Measurements from ENCODE around the gene KRTAP12-2.
"Not testable (repeated sequence)": the region's sequence is repeated elsewhere in the genome, so short reads cannot be mapped to it uniquely, and the experiment has no call there.

KRTAP12-2 gene

DNA sequence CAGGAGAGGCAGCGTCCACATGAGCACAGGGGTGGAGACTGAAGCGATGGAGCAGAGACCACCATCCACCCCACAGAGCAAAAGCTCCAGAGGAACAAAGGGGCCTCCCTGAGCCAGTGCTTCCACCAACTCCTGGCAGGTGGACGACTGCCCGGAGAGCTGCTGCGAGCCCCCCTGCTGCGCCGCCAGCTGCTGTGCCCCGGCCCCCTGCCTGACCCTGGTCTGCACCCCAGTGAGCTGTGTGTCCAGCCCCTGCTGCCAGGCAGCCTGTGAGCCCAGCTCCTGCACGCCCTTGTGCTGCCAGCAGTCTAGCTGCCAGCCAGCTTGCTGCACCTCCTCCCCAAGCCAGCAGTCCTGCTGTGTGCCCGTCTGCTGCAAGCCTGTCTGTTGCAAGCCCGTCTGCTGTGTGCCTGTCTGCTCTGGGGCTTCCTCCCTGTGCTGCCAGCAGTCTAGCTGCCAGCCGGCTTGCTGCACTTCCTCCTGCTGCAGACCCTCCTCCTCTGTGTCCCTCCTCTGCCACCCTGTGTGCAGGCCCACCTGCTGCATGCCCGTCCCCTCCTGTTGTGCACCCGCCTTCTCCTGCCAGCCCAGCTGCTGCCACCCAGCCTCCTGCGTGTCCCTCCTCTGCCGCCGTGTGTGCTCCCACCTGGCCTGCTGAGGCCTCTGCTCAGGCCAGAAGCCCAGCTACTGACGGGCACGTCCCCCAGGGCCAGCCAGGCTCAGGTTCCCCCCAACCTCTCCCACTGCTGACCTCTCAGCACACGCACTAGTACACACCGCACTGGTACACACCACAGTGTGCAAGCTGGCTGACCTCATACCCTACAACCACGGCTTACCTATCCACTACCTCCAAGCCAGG, 35.6 kb upstream of the KRTAP12-2 start:
- DNase-seq = no peak

DNA sequence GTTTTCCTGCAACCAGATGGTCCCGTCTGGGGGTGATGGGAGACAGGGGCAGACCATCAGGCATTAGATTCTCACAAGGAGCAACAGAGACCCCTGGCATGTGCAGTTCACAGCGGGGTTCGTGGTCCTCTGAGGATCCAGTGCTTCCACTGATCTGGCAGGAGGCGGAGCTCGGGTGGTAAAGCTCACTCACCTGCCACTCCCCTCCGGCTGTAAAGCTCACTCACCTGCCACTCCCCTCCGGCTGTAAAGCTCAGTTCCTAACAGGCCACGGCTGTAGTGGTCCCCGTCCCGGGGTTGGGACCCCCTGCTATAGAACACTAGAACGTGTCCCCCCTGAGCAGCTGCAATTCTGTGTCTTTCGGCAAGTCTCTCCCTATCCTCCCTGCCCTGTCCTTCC, 34.8 kb upstream of the KRTAP12-2 start:
- no peak for DNase-seq

DNA sequence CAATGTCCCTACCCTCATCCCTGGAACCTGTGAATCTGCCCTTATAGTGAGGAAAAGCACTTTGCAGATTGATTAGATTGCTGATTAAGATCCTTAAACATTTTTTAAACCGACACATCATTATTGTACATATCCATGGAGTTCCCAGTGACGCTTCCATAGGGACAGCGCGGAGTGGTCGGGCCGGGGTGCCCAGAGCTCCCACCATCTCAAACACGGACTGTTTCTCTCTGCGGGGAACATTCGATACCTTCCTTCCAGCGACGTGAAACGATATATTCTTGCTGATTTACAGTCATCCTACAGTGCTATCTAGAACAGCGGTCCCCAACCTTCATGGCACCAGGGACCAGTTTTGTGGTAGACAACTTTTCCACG, 34.3 kb upstream of the KRTAP12-2 start:
- no peak for DNase-seq

DNA sequence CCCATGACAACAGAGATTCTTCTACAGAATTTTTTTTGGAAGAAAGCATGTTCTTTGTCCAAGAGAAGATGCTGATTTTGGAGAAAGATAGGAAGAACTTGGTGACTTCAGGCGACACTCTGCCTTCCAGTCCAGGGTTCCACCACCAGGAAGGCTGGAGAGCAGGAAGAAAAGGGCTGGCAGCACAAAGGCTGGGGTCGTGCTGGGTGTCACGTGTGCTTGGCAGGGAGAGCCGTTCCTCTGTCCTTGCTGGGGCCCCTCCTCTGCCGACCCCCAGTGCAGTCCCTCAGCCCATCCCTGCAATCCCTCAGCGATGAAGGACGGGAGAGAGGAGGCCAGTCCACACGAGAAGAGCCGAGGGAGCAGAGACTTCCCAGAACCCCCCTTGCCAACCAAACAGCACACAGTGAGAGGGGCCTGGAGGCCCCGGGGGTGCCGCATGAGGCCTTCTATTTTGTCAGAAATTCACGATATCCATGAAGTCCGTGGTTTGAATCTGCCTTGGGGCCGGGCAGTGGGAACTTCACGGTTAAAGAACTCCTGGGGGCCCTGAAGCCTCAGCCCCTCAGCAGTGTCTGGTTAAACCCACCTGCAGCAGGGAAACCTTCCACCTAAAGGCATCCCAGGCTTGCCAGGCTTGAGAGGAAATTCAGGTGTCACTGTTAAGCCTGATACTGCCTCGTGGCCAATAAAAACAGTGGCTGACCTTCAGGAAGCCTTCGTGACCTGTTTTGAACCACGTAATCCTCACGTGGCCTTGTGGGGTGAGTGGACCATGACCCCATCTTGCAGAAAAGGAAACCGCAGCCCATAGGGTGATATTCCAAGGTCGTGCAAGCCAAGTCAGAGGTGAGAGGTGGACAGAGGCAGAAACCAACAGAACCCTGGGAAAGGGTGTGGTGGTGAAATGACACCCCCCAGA, 33.6 kb upstream of the KRTAP12-2 start:
- DNase-seq = no peak

DNA sequence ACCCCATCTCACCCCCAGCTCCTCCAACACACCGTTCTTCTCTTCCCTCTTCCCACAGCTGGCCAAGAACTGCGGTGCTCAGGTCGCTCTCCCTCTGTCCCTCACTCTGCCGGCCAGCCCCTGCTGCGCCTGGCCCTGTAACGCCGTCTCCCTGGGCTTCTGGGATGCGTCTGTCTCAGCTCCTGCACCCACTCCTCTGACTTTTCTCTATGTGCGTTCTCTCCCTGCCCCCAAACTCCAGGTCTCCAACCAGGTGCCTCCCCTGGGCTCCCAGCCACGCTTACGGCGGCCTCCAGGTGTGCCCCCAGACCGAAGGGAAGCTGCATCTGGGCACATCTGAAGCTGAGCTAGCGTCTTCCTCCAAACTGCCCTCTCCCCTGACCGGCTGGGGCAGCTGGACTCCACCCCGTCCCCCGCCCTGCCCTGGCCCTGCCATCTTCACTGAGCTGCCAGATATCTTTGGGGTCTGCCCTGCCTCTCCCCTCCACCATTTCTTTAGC, 32.8 kb upstream of the KRTAP12-2 start:
- no peak for DNase-seq

DNA sequence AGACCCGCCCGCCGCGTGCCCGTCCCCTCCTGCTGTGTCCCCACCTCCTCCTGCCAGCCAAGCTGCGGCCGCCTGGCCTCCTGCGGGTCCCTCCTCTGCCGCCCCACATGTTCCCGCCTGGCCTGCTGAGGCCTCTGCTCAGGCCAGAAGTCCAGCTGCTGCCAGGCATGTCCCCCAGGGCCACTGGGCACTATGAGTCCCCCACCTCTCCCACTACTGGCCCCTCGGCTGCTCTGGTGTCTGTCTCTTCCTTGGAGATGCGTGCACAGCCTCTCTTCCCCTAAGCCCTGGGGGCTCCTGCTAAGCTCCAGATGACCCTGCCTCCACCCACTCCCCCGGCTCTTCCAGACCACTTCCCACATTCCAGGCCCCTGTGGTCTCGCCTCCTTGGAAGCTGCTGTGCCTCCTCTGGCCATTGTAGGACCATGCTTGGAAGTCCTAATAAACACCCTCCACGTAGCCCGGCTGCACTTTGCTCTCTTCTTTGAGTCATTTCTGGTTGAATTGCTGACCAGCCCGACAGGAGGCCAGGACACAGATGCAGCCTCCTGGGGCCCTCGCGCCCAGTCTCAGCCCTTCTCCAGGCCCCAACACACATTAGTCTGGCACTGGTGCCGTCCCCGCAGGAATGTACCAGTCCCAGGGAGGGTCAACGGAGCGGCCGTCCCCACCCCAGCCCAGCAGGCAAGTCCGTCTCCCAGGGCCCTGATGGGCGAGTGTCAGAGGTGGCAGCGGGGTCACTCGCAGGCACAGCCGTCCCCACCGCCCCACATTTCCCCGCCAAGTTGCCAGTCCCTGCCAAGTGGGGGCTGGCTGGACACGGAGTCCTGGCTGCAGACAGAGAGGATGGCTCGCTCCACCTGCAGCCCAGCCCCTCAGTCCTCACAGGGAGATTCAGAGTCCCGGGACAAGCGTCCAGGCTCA, 31.3 kb upstream of the KRTAP12-2 start:
- DNase-seq = no peak

DNA sequence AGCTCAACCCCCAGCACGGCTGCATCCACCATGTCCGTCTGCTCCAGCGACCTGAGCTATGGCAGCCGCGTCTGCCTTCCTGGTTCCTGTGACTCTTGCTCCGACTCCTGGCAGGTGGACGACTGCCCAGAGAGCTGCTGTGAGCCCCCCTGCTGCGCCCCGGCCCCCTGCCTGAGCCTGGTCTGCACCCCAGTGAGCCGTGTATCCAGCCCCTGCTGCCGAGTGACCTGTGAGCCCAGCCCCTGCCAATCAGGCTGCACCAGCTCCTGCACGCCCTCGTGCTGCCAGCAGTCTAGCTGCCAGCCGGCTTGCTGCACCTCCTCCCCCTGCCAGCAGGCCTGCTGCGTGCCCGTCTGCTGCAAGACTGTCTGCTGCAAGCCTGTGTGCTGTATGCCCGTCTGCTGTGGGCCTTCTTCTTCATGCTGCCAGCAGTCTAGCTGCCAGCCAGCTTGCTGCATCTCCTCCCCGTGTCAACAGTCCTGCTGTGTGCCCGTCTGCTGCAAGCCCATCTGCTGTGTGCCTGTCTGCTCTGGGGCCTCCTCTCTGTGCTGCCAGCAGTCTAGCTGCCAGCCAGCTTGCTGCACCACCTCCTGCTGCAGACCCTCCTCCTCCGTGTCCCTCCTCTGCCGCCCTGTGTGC, 30.6 kb upstream of the KRTAP12-2 start, which contains the start of gene KRTAP10-12:
KRTAP10-12 (plus strand) TSS at position 1 of the 639 bp plus-strand sequence; CDS start at position 31, 30 bp downstream.
- DNase-seq = not testable (repeated sequence)

DNA sequence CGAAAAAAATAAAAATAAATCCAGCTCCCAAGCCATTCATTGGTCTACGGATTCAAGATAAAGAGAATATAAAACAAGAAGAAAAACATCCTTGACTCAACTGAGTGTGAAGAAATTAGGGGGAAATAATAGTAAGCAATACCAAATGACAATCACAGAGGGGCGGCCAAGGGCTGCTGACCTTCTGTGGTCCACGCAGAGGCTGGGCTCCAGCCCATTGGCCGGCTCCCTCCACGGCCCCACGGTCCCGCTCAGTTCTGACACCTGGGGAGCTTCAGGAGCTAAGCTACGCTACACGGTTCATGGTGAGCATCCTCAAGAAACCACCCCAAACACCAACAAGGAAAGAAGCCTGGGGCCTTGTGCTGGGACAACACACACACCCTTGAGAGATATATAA, 29.8 kb upstream of the KRTAP12-2 start:
- DNase-seq = no peak

DNA sequence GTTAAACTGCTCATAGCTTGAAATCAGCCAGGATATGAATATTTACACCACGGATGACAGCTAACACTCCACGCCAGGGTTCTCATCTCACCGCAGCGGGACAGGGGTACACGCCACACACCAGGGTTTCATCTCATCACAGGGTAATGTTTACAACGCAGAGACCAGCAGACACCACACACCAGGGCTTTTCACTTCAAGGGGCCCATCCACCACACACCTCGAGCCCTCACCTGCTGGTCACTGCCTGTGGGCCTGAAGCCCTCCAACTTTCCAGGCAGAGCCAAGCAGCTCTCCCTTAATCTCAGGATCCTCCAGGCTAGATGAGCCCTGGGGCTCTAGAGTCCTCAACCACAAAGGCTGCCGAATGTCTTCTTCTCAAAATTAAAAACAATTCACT, 28.9 kb upstream of the KRTAP12-2 start:
- no peak for DNase-seq

DNA sequence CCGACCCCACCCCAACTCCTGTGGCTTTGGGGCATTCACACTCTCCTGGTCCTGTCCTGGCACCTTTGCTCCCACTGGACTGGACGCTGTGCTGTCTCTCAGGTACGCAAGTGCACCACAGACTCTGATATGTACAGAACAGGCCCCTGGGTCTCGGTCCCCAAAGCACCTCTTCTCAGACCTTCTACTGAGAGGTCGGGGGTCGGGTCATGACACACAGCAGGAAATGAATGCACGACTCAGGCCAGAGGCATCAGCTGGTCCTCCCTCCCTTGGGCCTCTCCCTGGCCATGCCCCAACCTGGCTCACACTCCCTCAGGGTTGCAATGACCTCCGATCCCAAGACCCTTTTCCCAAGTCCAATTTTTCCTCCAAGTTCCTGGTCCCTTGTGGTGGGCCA, 28.5 kb upstream of the KRTAP12-2 start:
- DNase-seq = no peak

DNA sequence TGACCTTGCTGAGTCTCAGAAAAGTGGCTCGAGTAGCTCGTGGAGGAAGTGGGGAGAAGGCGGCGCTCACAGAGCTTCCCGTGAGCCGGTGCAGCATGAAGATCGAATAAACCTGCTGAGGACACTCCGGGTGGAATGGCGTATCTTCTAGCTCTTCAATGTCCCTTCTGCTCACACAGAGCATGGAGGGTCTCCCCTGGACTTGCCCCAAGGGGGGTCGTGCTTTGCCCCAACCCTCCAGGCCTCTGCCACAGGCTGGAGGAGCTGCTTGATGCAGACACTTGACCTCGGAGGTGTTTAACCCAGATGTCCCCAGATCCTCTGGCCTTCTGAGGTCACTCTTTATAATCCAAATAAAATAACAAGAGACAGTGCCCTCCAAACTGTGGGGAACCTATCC, 28.0 kb upstream of the KRTAP12-2 start:
- no peak for DNase-seq

DNA sequence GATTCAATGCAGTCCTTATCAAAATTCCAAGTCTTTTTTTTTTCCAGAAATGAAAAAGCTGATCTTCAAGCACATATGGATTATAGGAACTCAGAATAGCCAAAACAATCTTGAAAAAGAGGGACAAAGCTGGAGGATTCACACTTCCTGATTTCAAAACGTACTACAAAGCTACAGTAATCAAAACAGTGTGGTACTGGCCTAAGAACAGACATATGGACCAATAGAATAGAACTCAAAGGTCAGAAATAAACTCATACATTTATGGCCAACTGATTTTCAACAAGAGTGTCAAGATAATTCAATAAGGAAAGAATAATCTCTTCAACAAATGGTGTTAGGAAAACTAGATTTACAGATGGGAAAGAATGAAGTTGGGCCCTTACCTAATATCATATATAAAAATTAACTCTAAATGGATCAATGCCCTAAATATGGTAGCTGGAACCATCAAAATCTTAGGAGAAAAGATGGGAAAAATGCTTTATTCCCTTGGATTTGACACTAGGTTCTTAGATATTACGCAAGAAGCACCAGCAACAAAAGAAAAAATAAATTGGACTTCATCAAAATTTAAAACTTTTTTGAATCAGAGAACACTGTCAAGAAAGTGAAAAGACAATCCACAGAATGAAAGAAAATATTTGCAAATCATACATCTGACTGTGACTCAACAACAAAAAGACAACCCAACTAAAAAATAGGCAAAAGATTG, 26.2 kb upstream of the KRTAP12-2 start:
- no peak for DNase-seq

DNA sequence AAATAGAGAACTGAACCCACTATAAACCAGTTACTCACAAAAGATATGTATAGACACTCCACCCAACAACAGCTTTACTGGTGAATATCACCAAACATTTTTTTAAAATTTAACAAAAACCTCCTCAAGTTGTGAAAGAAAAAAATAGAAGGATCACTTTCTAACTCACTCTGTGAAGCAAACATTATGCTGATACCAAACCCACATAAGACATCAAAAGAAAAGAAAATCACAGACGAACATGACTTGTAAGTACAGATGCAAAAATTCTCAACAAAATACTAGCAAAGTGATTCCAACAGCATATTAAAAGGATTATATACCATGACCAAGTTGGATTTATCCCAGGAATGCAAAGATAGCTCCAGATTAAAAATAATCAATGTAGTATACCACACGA, 25.0 kb upstream of the KRTAP12-2 start:
- DNase-seq = no peak

DNA sequence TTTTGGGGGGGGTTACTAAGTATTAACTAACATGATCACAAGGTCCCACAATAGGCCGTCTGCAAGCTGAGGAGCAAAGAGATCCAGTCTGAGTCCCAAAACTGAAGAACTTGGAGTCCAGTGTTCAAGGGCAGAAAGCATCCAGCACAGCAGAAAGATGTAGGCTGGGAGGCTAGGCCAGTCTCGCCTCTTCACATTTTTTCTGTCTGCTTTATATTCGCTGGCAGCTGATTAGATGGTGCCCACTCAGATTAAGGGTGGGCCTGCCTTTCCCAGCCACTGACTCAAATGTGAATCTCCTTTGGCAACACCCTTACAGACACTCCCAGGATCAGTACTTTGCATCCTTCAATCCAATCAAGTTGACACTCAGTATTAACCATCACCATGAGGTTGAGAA, 23.0 kb upstream of the KRTAP12-2 start:
- DNase-seq = not testable (repeated sequence)

DNA sequence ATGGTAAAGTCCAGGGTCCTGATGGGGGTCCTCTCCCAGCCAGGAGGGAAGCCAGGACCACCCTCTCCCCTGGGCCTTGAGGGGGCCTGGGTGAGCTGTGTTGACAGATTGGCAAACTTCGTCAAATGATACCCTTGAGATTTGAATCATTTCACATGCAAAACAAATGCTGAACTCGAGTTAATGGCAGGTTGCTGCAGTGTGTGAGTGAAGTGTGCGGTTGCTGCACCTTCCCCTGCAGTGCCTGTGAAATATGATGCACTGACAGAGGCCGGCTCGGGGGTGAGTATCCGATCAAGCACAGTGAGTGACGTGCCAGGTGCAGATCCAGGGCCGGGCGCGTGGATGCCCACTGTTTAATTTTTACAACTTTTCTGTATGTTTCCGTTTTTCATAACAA, 20.9 kb upstream of the KRTAP12-2 start:
- DNase-seq = peak; percentile 38

DNA sequence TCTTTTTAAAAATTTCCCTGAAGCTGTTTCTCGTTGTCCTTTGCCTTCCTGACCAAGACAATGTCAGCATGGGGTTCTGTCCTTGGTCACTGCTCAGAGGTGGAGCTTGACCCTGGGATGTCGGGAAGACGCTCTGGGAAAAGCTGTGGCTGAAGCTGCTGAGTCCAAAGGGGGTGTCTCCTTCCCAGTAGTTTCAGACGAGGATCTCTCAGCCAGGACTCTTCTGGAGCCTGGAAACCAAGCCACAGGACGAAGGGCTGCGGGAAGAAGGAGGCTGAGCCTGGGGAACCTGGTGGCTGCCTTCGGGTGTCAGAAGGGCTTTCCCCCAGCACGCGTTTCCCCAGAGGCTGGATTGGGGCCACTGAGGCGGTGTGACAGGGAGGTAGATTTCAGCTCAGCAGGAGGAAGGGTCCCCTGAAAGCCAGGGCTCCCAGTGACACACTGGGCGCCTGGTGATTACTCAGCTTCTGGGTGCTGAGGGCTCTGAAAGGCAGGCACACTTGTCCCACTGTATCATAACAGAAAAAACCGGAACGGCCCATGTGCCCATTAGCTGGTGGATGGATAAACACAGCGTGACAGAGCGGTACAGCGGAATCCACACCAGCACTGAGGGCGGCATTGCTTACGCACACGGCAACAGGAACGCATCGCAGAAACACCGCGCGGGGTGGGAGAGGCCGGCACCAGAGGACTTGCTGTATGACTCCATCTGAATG, 20.3 kb upstream of the KRTAP12-2 start:
- DNase-seq = no peak

DNA sequence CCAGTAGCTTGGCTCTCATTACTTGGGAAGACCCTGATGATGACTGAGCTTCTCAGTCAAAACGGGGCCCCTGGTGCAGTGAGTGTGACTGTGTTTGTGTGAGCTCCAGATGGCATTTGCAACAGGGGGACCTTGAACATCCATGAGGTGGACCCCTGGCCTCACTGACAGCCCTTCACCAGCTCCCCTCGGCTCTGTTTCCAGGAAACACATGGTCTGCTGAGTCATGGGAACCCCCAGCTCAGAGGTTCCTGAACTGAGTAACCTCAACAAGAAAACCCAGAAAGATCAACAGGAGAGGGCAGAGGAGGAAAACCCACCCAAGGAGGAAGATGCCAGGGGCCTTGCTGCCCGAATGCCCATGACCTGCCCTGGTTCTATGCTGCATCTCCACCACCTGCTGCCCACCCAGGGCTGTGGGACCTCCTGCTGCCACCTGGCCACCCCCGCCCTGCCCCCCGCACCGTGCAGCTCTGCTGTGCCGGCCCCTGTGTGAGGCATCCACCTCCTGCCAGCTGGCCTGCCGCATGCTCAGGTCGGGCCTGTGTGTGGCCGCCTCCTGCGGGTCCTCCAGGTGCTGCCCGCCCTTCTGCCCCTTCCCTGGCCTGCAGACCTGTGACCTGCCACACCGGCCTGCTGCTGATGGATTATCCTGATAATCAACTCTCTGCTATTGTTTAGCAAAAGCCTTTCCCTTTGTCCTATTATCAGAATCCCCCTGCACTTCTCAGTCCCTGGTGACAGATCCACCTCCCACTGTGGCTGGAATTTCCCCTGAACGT, 19.5 kb upstream of the KRTAP12-2 start:
- DNase-seq = no peak

DNA sequence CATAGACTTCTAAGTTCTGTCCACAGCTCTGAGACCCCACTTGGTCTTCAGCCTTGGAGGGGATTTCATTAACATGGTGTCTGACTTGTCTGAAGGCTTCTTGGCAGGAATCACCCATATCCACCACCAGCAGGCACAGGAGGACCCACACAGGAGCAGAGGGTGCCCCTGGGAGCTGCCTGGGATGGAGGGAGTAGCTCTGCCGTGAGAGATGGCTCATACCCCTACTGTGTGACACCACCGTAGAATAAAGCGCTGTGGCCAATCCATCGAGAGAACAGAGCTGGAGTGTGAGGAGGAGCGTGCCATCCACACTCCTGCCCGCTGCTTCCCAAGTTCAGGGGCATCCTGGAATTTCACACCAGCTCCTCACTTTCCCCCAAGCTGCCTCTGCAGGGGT, 18.3 kb upstream of the KRTAP12-2 start:
- not testable (repeated sequence) for DNase-seq

DNA sequence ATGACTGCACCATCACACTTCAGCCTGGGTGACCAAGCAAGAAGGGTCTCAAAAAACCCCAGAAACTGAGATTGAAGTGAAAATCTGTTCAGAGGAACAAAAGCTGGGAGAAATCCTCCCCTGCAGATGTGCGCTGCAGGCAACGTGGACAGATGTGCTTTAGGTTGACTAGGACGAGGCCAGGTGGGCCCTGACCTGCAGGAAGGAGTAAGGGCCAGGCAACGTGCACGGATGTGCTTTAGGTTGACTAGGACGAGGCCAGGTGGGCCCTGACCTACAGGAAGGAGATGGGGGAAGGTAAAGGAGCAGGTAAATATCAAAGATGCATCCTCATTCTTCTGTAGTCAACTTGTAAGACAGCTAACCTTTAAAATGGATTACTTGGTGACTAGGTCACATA, 17.8 kb upstream of the KRTAP12-2 start:
- no peak for DNase-seq

DNA sequence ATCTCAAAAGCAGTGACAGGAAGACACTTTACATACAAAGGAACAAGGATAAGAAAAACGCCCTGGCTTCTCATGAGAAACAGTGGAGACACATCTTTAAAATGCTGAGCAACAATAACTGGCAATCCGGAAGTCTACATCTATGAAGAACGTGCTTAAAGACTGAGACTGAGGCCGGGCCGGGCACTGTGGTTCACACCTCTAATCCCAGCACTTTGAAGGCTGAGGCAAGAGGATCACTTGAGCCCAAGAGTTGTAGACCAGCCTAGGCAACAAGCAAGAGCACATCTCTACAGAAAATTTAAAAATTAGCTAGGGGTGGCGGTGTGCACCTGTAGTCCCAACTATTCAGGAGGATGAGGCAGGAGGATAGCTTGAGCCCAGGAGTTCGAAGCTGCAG, 17.4 kb upstream of the KRTAP12-2 start:
- DNase-seq = no peak
